ENCODE data around the gene ASXL3. TPM values are rescaled to one million over a fixed set of nuclear protein-coding genes. Genes with fewer than 3 reads are reported as not detected.

ASXL3 gene
- total and polyA plus RNA-seq, 12 donors: 0.06 to 3.9 (median 0.22) TPM

- H3K27me3 ChIP-seq: no peaks in the 10 kb centered on the region
- H3K4me3 ChIP-seq: no peak overlapping the region
- peaks cover 0 to under 1% of the 10 kb centered on the region in 2 donors for H3K4me1 ChIP-seq (replicated peaks in 1 of 2)
- no peaks in the 10 kb centered on the region for H3K36me3 ChIP-seq (replicated peaks in 1 of 2)
- H3K27ac ChIP-seq: no peak overlapping the region
- intact Hi-C loops (cut with DNase I): no loop called here
- 81 to 90% (median 89%) methylated on average over 4 of the region's 4 CpGs for WGBS, 4 donors
- no peaks in the 10 kb centered on the region for H3K9me3 ChIP-seq (replicated peaks in 1 of 3)
- no peak for DNase-seq
- TF ChIP-seq POLR2A (IDR thresholded peaks at IDR 0.05): no peak
- TF ChIP-seq, protein P1, sequence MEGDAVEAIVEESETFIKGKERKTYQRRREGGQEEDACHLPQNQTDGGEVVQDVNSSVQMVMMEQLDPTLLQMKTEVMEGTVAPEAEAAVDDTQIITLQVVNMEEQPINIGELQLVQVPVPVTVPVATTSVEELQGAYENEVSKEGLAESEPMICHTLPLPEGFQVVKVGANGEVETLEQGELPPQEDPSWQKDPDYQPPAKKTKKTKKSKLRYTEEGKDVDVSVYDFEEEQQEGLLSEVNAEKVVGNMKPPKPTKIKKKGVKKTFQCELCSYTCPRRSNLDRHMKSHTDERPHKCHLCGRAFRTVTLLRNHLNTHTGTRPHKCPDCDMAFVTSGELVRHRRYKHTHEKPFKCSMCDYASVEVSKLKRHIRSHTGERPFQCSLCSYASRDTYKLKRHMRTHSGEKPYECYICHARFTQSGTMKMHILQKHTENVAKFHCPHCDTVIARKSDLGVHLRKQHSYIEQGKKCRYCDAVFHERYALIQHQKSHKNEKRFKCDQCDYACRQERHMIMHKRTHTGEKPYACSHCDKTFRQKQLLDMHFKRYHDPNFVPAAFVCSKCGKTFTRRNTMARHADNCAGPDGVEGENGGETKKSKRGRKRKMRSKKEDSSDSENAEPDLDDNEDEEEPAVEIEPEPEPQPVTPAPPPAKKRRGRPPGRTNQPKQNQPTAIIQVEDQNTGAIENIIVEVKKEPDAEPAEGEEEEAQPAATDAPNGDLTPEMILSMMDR (IDR thresholded peaks at IDR 0.05): no peak
Measured at GRCh38 chr18:33571998-33572787, 5.8 kb upstream of the ASXL3 start.

- no peak overlapping the region for H3K27ac ChIP-seq
- H3K4me3 ChIP-seq: no peak overlapping the region
- no peaks in the 10 kb centered on the region for H3K36me3 ChIP-seq (replicated peaks in 1 of 2)
- no peak for DNase-seq
- H3K27me3 ChIP-seq: no peaks in the 10 kb centered on the region
- H3K4me1 ChIP-seq (replicated peaks in 1 of 2): peaks cover 5 to 9% of the 10 kb centered on the region in 2 donors
- intact Hi-C loops (cut with DNase I): no loop called here
- no peaks in the 10 kb centered on the region for H3K9me3 ChIP-seq (replicated peaks in 1 of 3)
- TF ChIP-seq POLR2A (IDR thresholded peaks at IDR 0.05): no peak
- TF ChIP-seq, protein P1 (IDR thresholded peaks at IDR 0.05): no peak
- WGBS, 4 donors: 85 to 94% (median 86%) methylated on average over 3 of the region's 3 CpGs
Measured at GRCh38 chr18:33573193-33573592, 4.8 kb upstream of the ASXL3 start.

DNA sequence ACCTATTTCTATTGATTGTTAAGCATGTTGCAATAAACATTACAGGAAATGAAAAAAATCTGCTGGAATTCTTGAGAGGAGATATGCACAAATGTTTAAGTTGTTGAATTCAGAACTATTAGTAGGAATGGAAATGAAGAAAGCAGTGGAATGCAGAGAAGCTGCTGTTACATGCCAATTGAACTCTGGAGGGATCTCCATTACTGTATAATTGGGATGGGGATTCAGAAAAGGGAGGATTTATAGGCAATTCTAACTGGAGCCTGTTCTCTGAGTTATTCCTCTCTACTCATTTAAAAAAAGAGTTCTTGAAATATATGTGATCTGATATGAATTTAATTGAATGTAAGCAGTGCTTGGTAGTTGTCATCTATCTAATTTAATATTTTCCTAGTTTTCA is 2.6 kb upstream of the ASXL3 start:
- TF ChIP-seq, protein P1 (IDR thresholded peaks at IDR 0.05): no peak
- no peak for TF ChIP-seq POLR2A (IDR thresholded peaks at IDR 0.05)
- H3K27ac ChIP-seq: no peak overlapping the region
- intact Hi-C loops (cut with DNase I): no loop called here
- H3K36me3 ChIP-seq (replicated peaks in 1 of 2): no peaks in the 10 kb centered on the region
- no peak overlapping the region for H3K4me3 ChIP-seq
- no peak for DNase-seq
- H3K27me3 ChIP-seq: no peaks in the 10 kb centered on the region
- no peaks in the 10 kb centered on the region for H3K9me3 ChIP-seq (replicated peaks in 1 of 3)
- H3K4me1 ChIP-seq (replicated peaks in 1 of 2): peaks cover 5 to 12% of the 10 kb centered on the region in 2 donors

GRCh38 chr18:33576999-33577646 is 896 bp upstream of the ASXL3 start:
- TF ChIP-seq POLR2A (IDR thresholded peaks at IDR 0.05): no peak
- TF ChIP-seq, protein P1 (IDR thresholded peaks at IDR 0.05): no peak
- 16 to 18% (median 17%) methylated on average over 5 of the region's 5 CpGs for WGBS, 4 donors
- intact Hi-C loops (cut with DNase I): no loop called here
- DNase-seq: no peak
- Histone ChIP-seq H3K4me3 (peak overlapping the region in 1 of 4 donors; percentile 65), H3K27me3 (no peaks in the 10 kb centered on the region), H3K4me1 (replicated peaks in 1 of 2) (peaks cover 5 to 12% of the 10 kb centered on the region in 2 donors), H3K36me3 (replicated peaks in 1 of 2) (no peaks in the 10 kb centered on the region), H3K27ac (peak overlapping the region in 2 of 5 donors; percentile 69 to 87), H3K9me3 (replicated peaks in 1 of 3) (no peaks in the 10 kb centered on the region)

All from adrenal gland (tissue), 12 donors.